Large intestine (tissue), 3 donors: ENCODE results near the gene PCSK4. TPM values are rescaled to one million over a fixed set of nuclear protein-coding genes. Genes with fewer than 3 reads are reported as not detected.

Source experiments
- DNase-seq, 2 donors: peaks; one replicate each; pipeline versions ENCODE4 v3.0.0 to v3.0.0-alpha.2; 2013
- H3K27ac ChIP-seq: one replicate; pipeline ENCODE4 v1.5.1; 2013; ENCODE audit warnings: low read length
- H3K27me3 ChIP-seq: 2 replicates; pipeline ENCODE4 v1.6.1; 2013; ENCODE audit warnings: low read length; ENCODE audit not compliant: control insufficient read depth, insufficient read depth
- H3K36me3 ChIP-seq: 2 replicates; pipeline ENCODE4 v1.6.1; 2013; ENCODE audit warnings: low read length; ENCODE audit not compliant: control insufficient read depth, insufficient read depth
- H3K4me1 ChIP-seq: one replicate; pipeline ENCODE4 v1.6.1; 2013; ENCODE audit warnings: low read length; ENCODE audit not compliant: control insufficient read depth, insufficient read depth
- H3K4me3 ChIP-seq: one replicate; pipeline ENCODE4 v1.5.1; 2013; ENCODE audit warnings: low read length
- H3K9me3 ChIP-seq: one replicate; pipeline ENCODE4 v1.6.1; 2013; ENCODE audit warnings: mild to moderate bottlenecking, low read depth, low read length, moderate library complexity; ENCODE audit not compliant: control insufficient read depth
- WGBS: methylation state at CpG from one replicate; pipeline ENCODE4 v1.1.5; 2013; ENCODE audit warnings: low lambda C conversion rate; ENCODE audit not compliant: insufficient coverage; 5-methylcytosine and 5-hydroxymethylcytosine counted together
- polyA plus RNA-seq: library from polyadenylated mRNA; unstranded; fragments of 120-200 nt; gene quantifications from one replicate; pipeline ENCODE4 v1.2.1, GENCODE V29; 2013

PCSK4 gene
- polyA plus RNA-seq, 1 donor = 4.7 TPM

GRCh38 chr19:1511318-1512317 lies 21.5 kb upstream of the PCSK4 start:
- Histone ChIP-seq H3K36me3 (no peaks in the 10 kb centered on the region), H3K27ac (peak overlapping the region; percentile 37), H3K9me3 (peaks cover 14% of the 10 kb centered on the region), H3K4me1 (peaks cover 36% of the 10 kb centered on the region), H3K27me3 (peaks cover 14% of the 10 kb centered on the region), H3K4me3 (peak overlapping the region; percentile 80)
- peak in 1 of 2 donors; percentile 57 for DNase-seq
- WGBS = no CpG with 5 or more reads among the region's 22 CpGs

GRCh38 chr19:1510807-1511206 lies 20.7 kb upstream of the PCSK4 start:
- peak overlapping the region; percentile 79 for H3K27ac ChIP-seq
- H3K4me3 ChIP-seq = peak overlapping the region; percentile 80
- peaks cover 11% of the 10 kb centered on the region for H3K27me3 ChIP-seq
- peaks cover 4% of the 10 kb centered on the region for H3K36me3 ChIP-seq
- peaks cover 36% of the 10 kb centered on the region for H3K4me1 ChIP-seq
- DNase-seq = no peak
- no CpG with 5 or more reads among the region's 9 CpGs for WGBS
- peaks cover 18% of the 10 kb centered on the region for H3K9me3 ChIP-seq

GRCh38 chr19:1510442-1510806 lies 20.3 kb upstream of the PCSK4 start:
- DNase-seq = peak in 1 of 2 donors; percentile 78
- Histone ChIP-seq H3K36me3 (peaks cover 8% of the 10 kb centered on the region), H3K27me3 (peaks cover 10% of the 10 kb centered on the region), H3K4me3 (peak overlapping the region; percentile 80), H3K27ac (peak overlapping the region; percentile 79), H3K9me3 (peaks cover 18% of the 10 kb centered on the region), H3K4me1 (peaks cover 36% of the 10 kb centered on the region)
- WGBS = no CpG with 5 or more reads among the region's 25 CpGs

DNA sequence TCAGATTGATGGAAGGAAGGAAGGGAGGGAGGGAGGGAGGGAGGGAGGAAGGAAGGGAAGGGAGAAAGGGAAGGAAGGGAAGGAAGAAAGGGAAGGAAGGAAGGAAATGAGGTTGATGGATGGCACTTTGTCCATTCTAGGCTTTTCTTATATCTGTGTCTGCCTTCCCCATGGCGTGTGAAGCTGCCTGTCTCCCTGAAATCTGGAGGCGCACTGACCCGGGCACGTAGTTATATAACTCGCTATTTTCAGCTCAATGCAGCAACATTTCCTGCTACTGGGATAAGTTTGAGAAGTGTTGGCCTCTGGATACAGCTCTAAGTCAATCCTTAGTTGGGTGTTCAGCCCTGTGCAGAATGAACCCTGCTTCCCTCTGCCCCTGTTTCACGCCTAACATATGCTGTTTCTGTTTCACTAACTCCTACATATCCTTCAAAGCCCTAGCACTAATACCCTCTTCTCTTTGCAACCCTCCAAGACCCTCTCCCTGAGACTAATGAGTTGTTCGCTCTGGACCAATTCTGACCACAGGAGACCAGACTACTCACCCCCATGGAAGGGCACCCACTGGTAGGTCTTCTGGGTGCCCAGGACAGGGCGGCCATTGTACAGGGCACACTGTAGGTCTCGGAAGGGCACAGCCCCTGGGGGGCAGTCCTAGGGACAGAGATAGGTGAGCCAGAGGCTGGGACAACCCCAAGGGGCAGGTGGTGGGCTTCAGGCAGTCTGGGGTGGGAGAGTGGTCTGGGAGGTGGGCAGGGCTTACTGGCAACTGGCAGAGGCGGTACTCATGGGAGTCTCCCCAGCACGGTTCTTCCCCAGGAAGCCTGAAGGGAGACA lies 19.7 kb upstream of the PCSK4 start:
- Histone ChIP-seq H3K27me3 (peaks cover 7% of the 10 kb centered on the region), H3K9me3 (peaks cover 18% of the 10 kb centered on the region), H3K27ac (peak overlapping the region; percentile 79), H3K4me3 (peak overlapping the region; percentile 13), H3K36me3 (peaks cover 11% of the 10 kb centered on the region), H3K4me1 (peaks cover 36% of the 10 kb centered on the region)
- WGBS = no CpG with 5 or more reads among the region's 11 CpGs
- DNase-seq = peak in 1 of 2 donors; percentile 54

- Histone ChIP-seq H3K27me3 (peaks cover 9% of the 10 kb centered on the region), H3K4me1 (peaks cover 46% of the 10 kb centered on the region), H3K9me3 (peaks cover 15% of the 10 kb centered on the region), H3K27ac (peak overlapping the region; percentile 65), H3K4me3 (peak overlapping the region; percentile 37), H3K36me3 (peaks cover 11% of the 10 kb centered on the region)
- WGBS = no CpG with 5 or more reads among the region's 12 CpGs
- DNase-seq = peak in 1 of 2 donors; percentile 14
Observed at GRCh38 chr19:1508507-1508856, 18.3 kb upstream of the PCSK4 start.

DNA sequence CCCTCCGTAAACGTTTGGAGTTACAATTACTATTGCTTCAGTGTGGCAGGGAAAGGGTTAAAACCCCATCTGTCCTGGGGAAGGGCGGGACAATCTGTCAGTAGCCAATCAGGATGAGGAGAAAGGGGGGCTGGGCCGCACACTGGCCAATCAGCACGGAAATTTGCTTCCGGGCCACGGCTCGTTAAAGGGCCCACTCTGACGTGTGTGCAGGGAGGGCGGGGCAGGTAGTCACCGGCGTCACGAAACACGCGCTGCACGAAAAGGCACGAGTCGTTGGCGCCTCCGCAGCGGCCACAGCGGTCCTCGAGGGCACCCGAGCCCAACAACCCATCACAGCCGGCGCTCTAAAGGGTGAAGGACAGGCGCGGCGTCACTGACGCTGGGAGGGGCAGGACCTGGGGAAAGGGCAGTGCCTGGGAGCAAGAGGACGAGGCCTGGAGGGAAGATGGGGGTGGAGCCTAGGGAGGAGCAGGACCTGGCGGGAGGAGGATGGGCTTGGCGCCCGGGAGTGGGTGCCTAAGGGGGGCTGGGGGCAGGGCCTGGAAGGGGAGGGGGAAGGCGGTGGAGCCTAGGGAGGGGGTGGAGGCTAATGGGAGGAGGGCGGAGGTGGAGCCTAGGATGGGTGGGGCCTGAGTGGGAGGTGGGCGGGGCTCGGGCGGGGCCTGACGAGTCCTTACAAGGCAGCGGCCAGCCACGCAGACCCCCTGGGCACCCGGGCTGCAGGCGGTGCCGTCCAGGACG lies 17.8 kb upstream of the PCSK4 start:
- Histone ChIP-seq H3K9me3 (peaks cover 15% of the 10 kb centered on the region), H3K4me1 (peaks cover 50% of the 10 kb centered on the region), H3K36me3 (peaks cover 11% of the 10 kb centered on the region), H3K27ac (peak overlapping the region; percentile 96), H3K4me3 (peak overlapping the region; percentile 59), H3K27me3 (peaks cover 9% of the 10 kb centered on the region)
- peak; percentile 97 to 98 for DNase-seq
- WGBS = no CpG with 5 or more reads among the region's 46 CpGs

GRCh38 chr19:1507192-1507660 lies 17.1 kb upstream of the PCSK4 start:
- H3K9me3 ChIP-seq = peaks cover 15% of the 10 kb centered on the region
- peak overlapping the region; percentile 5 for H3K4me3 ChIP-seq
- peak overlapping the region; percentile 96 for H3K27ac ChIP-seq
- DNase-seq = no peak
- H3K4me1 ChIP-seq = peaks cover 54% of the 10 kb centered on the region
- WGBS = 100% methylated on average over 2 of the region's 23 CpGs
- peaks cover 9% of the 10 kb centered on the region for H3K27me3 ChIP-seq
- peaks cover 11% of the 10 kb centered on the region for H3K36me3 ChIP-seq

GRCh38 chr19:1505991-1506881 lies 16.1 kb upstream of the PCSK4 start:
- H3K27ac ChIP-seq = no peak overlapping the region
- peaks cover 50% of the 10 kb centered on the region for H3K4me1 ChIP-seq
- peaks cover 8% of the 10 kb centered on the region for H3K27me3 ChIP-seq
- WGBS = no CpG with 5 or more reads among the region's 45 CpGs
- no peak overlapping the region for H3K4me3 ChIP-seq
- H3K36me3 ChIP-seq = peaks cover 11% of the 10 kb centered on the region
- peak in 1 of 2 donors; percentile 1 for DNase-seq
- H3K9me3 ChIP-seq = peaks cover 15% of the 10 kb centered on the region

- H3K9me3 ChIP-seq = peaks cover 22% of the 10 kb centered on the region
- WGBS = 93% methylated on average over 3 of the region's 8 CpGs
- no peak overlapping the region for H3K27ac ChIP-seq
- peaks cover 11% of the 10 kb centered on the region for H3K36me3 ChIP-seq
- peaks cover 8% of the 10 kb centered on the region for H3K27me3 ChIP-seq
- H3K4me1 ChIP-seq = peaks cover 43% of the 10 kb centered on the region
- no peak for DNase-seq
- no peak overlapping the region for H3K4me3 ChIP-seq
Observed at GRCh38 chr19:1505012-1505411, 14.9 kb upstream of the PCSK4 start.
